Measurements from ENCODE around the gene INTS12. TPM values are rescaled to one million over a fixed set of nuclear protein-coding genes. Genes with fewer than 3 reads are reported as not detected.
"Not testable (repeated sequence)": the region's sequence is repeated elsewhere in the genome, so short reads cannot be mapped to it uniquely, and the experiment has no call there.

INTS12 gene
- total RNA-seq, 1 experiment from 2014 or later, result 13.3 TPM

GRCh38 chr4:105698607-105699006 is 9.9 kb downstream of the INTS12 start:
- H3K9me2 ChIP-seq (replicated peaks; ENCODE audit: low read length), result no peaks in the 10 kb centered on the region
- H3K4me3 ChIP-seq (ENCODE audit: low read length), result no peak overlapping the region
- no peaks in the 10 kb centered on the region for H3K27me3 ChIP-seq (ENCODE audit: low read length)
- POLR2A ChIA-PET (ENCODE audit: unreplicated experiment), result interaction anchor here (0.6 kb wide), 1 partner anchor 146 kb away, joined by 3 read pairs; the partner anchor contains the start of gene ARHGEF38
- H3K4me2 ChIP-seq (ENCODE audit: low read length), result no peak overlapping the region
- peaks cover 11% of the 10 kb centered on the region for H3K79me2 ChIP-seq (ENCODE audit: low read length)
- no TSS peak for BruUV-seq (replicated peaks)
- no peak for DNase-seq
- H3K27ac ChIP-seq (ENCODE audit: low read length), result no peak overlapping the region
- no peak overlapping the region for H2AFZ ChIP-seq (ENCODE audit: low read length)
- no peaks in the 10 kb centered on the region for H4K20me1 ChIP-seq (ENCODE audit: low read length)
- TF ChIP-seq EZH2 (IDR thresholded peaks at IDR 0.05; ENCODE audit: low read length, unreplicated experiment) (no peak), EZH2phosphoT487 (IDR thresholded peaks at IDR 0.05; ENCODE audit: borderline replicate concordance, low read length) (no peak)
- TF ChIP-seq, protein P1, sequence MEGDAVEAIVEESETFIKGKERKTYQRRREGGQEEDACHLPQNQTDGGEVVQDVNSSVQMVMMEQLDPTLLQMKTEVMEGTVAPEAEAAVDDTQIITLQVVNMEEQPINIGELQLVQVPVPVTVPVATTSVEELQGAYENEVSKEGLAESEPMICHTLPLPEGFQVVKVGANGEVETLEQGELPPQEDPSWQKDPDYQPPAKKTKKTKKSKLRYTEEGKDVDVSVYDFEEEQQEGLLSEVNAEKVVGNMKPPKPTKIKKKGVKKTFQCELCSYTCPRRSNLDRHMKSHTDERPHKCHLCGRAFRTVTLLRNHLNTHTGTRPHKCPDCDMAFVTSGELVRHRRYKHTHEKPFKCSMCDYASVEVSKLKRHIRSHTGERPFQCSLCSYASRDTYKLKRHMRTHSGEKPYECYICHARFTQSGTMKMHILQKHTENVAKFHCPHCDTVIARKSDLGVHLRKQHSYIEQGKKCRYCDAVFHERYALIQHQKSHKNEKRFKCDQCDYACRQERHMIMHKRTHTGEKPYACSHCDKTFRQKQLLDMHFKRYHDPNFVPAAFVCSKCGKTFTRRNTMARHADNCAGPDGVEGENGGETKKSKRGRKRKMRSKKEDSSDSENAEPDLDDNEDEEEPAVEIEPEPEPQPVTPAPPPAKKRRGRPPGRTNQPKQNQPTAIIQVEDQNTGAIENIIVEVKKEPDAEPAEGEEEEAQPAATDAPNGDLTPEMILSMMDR (conservative IDR thresholded peaks at IDR 0.05; ENCODE audit: low read depth, low read length), result no peak
- 0 out of 2 replicates have a peak, but pooled peaks cover 2% of the 10 kb centered on the region for H3K4me1 ChIP-seq (ENCODE audit: insufficient read depth, low read length)
- no peaks in the 10 kb centered on the region for H3F3A ChIP-seq (ENCODE audit: low read length, unreplicated experiment)
- peaks cover 3% of the 10 kb centered on the region; the same call in 1 of the 2 replicates for H3K36me3 ChIP-seq (ENCODE audit: low read depth, low read length)
- CTCF ChIA-PET, result no interaction called here
- intact Hi-C loops (cut with micrococcal nuclease), result no loop called here
- H3K9me3 ChIP-seq (ENCODE audit: low read length), result no peaks in the 10 kb centered on the region
- ATAC-seq, result no peak
- H3K9ac ChIP-seq (ENCODE audit: low read length), result no peak overlapping the region

- H3K36me3 ChIP-seq (ENCODE audit: low read depth, low read length); H3K79me2 ChIP-seq (ENCODE audit: low read length); H3K9me3 ChIP-seq (ENCODE audit: low read length); POLR2A ChIA-PET (ENCODE audit: unreplicated experiment); H3K4me1 ChIP-seq (ENCODE audit: insufficient read depth, low read length); ATAC-seq; CTCF ChIA-PET; H3K27me3 ChIP-seq (ENCODE audit: low read length); H2AFZ ChIP-seq (ENCODE audit: low read length); H3K9ac ChIP-seq (ENCODE audit: low read length); H3K27ac ChIP-seq (ENCODE audit: low read length); BruUV-seq (replicated peaks); H3F3A ChIP-seq (ENCODE audit: low read length, unreplicated experiment); intact Hi-C loops (cut with micrococcal nuclease); H3K4me3 ChIP-seq (ENCODE audit: low read length); H4K20me1 ChIP-seq (ENCODE audit: low read length); H3K9me2 ChIP-seq (replicated peaks; ENCODE audit: low read length); DNase-seq; H3K4me2 ChIP-seq (ENCODE audit: low read length): not testable (repeated sequence)
Measured at GRCh38 chr4:105695832-105696231, 12.7 kb downstream of the INTS12 start.

- ATAC-seq, result not testable (repeated sequence)
Measured at GRCh38 chr4:105694812-105695211, 13.7 kb downstream of the INTS12 start.

GRCh38 chr4:105686571-105686970 is 21.9 kb downstream of the INTS12 start:
- no peaks in the 10 kb centered on the region for H3K9me3 ChIP-seq (ENCODE audit: low read length)
- H3K4me2 ChIP-seq (ENCODE audit: low read length), result no peak overlapping the region
- H3K9me2 ChIP-seq (replicated peaks; ENCODE audit: low read length), result no peaks in the 10 kb centered on the region
- intact Hi-C loops (cut with micrococcal nuclease), result no loop called here
- no peak overlapping the region for H3K4me3 ChIP-seq (ENCODE audit: low read length)
- H3K9ac ChIP-seq (ENCODE audit: low read length), result no peak overlapping the region
- CTCF ChIA-PET, result no interaction called here
- no peak overlapping the region for H3K27ac ChIP-seq (ENCODE audit: low read length)
- H3K27me3 ChIP-seq (ENCODE audit: low read length), result no peaks in the 10 kb centered on the region
- H3K36me3 ChIP-seq (ENCODE audit: low read depth, low read length), result peaks cover 24% of the 10 kb centered on the region
- peaks cover 7% of the 10 kb centered on the region for H3F3A ChIP-seq (ENCODE audit: low read length, unreplicated experiment)
- no peaks in the 10 kb centered on the region for H4K20me1 ChIP-seq (ENCODE audit: low read length)
- peaks cover 19% of the 10 kb centered on the region for H3K4me1 ChIP-seq (ENCODE audit: insufficient read depth, low read length)
- H3K79me2 ChIP-seq (ENCODE audit: low read length), result no peaks in the 10 kb centered on the region
- DNase-seq (no peak), ATAC-seq (no peak)
- no TSS peak for BruUV-seq (replicated peaks)
- POLR2A ChIA-PET (ENCODE audit: unreplicated experiment), result no interaction called here
- TF ChIP-seq, protein P1 (conservative IDR thresholded peaks at IDR 0.05; ENCODE audit: low read depth, low read length), result no peak
- TF ChIP-seq EZH2phosphoT487 (IDR thresholded peaks at IDR 0.05; ENCODE audit: borderline replicate concordance, low read length) (no peak), EZH2 (IDR thresholded peaks at IDR 0.05; ENCODE audit: low read length, unreplicated experiment) (no peak)
- no peak overlapping the region for H2AFZ ChIP-seq (ENCODE audit: low read length)

More at GRCh38 chr4:105694812-105695211, 13.7 kb downstream of the INTS12 start:
- H3K9ac ChIP-seq (ENCODE audit: low read length); H3K27me3 ChIP-seq (ENCODE audit: low read length); H3K4me3 ChIP-seq (ENCODE audit: low read length); H3K27ac ChIP-seq (ENCODE audit: low read length); H3K79me2 ChIP-seq (ENCODE audit: low read length); BruUV-seq (replicated peaks); H3K9me3 ChIP-seq (ENCODE audit: low read length); H3K4me1 ChIP-seq (ENCODE audit: insufficient read depth, low read length); H4K20me1 ChIP-seq (ENCODE audit: low read length); H3K9me2 ChIP-seq (replicated peaks; ENCODE audit: low read length); H3F3A ChIP-seq (ENCODE audit: low read length, unreplicated experiment); H3K4me2 ChIP-seq (ENCODE audit: low read length); POLR2A ChIA-PET (ENCODE audit: unreplicated experiment); CTCF ChIA-PET; H2AFZ ChIP-seq (ENCODE audit: low read length); DNase-seq; intact Hi-C loops (cut with micrococcal nuclease): not testable (repeated sequence)
- H3K36me3 ChIP-seq (ENCODE audit: low read depth, low read length), result peaks cover 12% of the 10 kb centered on the region; the same call in 1 of the 2 replicates

Measured in PC-3 (cell line).